ENCODE results near the gene CFAP251.

Gene CFAP251

DNA sequence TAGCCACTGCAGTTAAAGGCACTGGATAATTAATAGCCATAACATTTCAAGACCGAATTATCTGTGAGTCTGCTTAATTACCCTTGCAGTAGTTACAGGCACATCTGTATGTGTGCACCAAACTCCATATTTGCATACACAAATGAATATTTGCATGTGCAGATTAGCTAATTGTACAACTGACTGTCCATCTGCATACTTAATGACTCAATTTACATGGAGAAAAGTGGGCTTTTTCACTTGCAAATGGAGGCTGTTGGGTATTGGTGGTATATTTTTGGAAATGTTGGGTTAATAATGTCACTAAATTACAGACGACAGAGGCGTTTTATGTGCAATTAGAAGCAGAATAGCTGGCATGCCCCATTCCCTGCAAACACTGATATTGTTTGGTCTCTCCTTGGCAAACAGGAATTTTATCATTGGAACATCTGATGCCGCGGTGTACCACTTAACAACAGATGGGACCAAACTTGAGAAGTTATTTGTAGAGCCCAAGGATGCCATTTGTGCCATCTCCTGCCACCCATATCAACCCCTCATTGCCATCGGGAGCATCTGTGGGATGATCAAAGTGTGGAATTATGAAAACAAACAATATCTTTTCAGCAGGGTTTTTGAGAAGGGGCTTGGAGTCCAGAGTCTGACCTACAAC lies 39.6 kb downstream of the CFAP251 start:
- H3K4me3 ChIP-seq (ENCODE audit: insufficient read length, low read depth): no peak overlapping the region

DNA sequence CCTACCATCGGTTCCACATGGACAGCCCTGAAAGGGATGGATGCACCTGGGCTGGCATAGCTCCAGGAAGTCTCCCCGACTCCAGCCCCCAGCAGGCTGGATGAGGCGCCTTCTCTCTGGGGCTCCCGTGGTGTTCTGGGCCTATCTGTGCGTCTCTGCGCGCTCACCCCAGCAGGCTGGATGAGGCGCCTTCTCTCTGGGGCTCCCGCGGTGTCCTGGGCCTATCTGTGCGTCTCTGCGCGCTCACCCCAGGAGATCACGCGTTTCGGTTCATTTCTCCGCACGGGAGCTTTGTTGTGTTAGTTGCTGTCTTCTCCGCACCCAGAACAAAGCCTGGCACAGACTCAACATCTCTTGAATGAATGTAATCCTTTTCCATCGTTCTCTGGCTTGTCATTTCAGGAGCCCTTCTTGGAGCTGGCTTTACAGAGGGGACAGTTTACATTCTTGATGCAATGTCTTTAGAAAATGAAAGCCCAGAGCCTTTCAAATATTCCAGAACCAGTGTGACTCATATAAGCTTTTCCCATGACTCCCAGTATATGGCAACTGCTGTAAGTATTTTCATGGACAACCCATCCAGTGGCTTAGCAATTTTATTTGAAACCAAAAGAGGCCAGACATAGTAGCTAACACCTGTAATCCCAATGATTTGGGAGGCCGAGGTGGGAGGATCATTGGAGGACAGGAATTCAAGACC lies 40.3 kb downstream of the CFAP251 start:
- H3K4me3 ChIP-seq (ENCODE audit: insufficient read length, low read depth): no peak overlapping the region
- no peak overlapping the region for H3K9ac ChIP-seq (ENCODE audit: insufficient read length, low read depth)
- no peaks in the 10 kb centered on the region for H3K9me3 ChIP-seq (ENCODE audit: insufficient read depth, low read length)
- DNase-seq (ENCODE audit: low read depth, low spot score): no peak
- no peaks in the 10 kb centered on the region for H3K27me3 ChIP-seq (ENCODE audit: insufficient read depth, insufficient read length)
- H3K4me1 ChIP-seq (ENCODE audit: insufficient read depth, insufficient read length): no peaks in the 10 kb centered on the region
- TF ChIP-seq SUZ12 (IDR thresholded peaks at IDR 0.05; ENCODE audit: extremely low read depth, insufficient read depth, insufficient read length) (no peak), ZNF274 (IDR thresholded peaks at IDR 0.05; ENCODE audit: low read depth, low read length) (no peak), YY1 (IDR thresholded peaks at IDR 0.05; ENCODE audit: insufficient read depth, insufficient read length) (no peak)
- peaks cover 17% of the 10 kb centered on the region for H3K36me3 ChIP-seq (ENCODE audit: insufficient read depth, insufficient read length, low read length)

More for the DNA sequence above, 39.6 kb downstream of the CFAP251 start:
- DNase-seq (ENCODE audit: low read depth, low spot score): no peak
- TF ChIP-seq YY1 (IDR thresholded peaks at IDR 0.05; ENCODE audit: insufficient read depth, insufficient read length) (no peak), ZNF274 (IDR thresholded peaks at IDR 0.05; ENCODE audit: low read depth, low read length) (no peak)
- no peak overlapping the region for H3K9ac ChIP-seq (ENCODE audit: insufficient read length, low read depth)
- no peaks in the 10 kb centered on the region for H3K9me3 ChIP-seq (ENCODE audit: insufficient read depth, low read length)
- H3K27me3 ChIP-seq (ENCODE audit: insufficient read depth, insufficient read length): no peaks in the 10 kb centered on the region
- H3K36me3 ChIP-seq (ENCODE audit: insufficient read depth, insufficient read length, low read length): peaks cover 12% of the 10 kb centered on the region
- H3K4me1 ChIP-seq (ENCODE audit: insufficient read depth, insufficient read length): no peaks in the 10 kb centered on the region

GRCh38 chr12:121960541-121960940 lies 42.1 kb downstream of the CFAP251 start:
- Histone ChIP-seq H3K9ac (ENCODE audit: insufficient read length, low read depth) (no peak overlapping the region), H3K9me3 (ENCODE audit: insufficient read depth, low read length) (no peaks in the 10 kb centered on the region), H3K36me3 (ENCODE audit: insufficient read depth, insufficient read length, low read length) (peaks cover 18% of the 10 kb centered on the region), H3K4me1 (ENCODE audit: insufficient read depth, insufficient read length) (no peaks in the 10 kb centered on the region), H3K27me3 (ENCODE audit: insufficient read depth, insufficient read length) (no peaks in the 10 kb centered on the region), H3K4me3 (ENCODE audit: insufficient read length, low read depth) (no peak overlapping the region)
- no peak for TF ChIP-seq ZNF274 (IDR thresholded peaks at IDR 0.05; ENCODE audit: low read depth, low read length)
- no peak for TF ChIP-seq SUZ12 (IDR thresholded peaks at IDR 0.05; ENCODE audit: extremely low read depth, insufficient read depth, insufficient read length)
- no peak for TF ChIP-seq YY1 (IDR thresholded peaks at IDR 0.05; ENCODE audit: insufficient read depth, insufficient read length)
- no peak for DNase-seq (ENCODE audit: low read depth, low spot score)

DNA sequence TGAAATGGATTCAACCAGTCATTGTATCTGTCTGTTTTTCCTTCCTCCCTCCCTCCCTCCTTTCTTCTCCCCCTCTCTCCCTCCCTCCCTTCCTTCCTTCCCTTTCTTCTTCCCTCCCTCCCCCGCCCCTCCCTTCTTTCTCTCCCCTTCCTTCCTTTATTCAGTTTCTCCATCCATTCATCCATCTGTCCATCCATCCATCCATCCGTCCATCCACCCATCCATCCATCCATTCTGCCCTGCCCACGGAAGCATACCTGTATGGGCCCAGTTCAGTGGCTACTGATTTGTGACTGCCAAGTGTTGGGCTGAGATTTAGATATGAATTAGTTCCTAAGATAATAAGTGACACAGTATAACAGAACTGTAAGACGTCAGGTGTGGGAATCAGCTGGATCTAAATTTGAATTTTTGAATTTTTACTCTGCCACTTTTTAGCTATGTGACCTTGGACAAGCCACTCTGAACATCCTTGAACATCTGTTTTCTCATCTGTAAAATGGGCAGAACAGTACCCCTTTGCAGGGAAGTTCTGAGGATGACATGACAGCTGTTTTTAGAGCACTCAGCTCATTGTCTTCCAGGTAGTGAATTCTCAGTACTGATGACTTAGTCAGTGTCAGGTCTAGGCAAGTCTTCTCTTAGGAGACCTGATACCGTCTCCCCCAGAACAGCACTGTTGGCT lies 42.9 kb downstream of the CFAP251 start:
- no peak for DNase-seq (ENCODE audit: low read depth, low spot score)
- Histone ChIP-seq H3K9me3 (ENCODE audit: insufficient read depth, low read length) (no peaks in the 10 kb centered on the region), H3K4me3 (ENCODE audit: insufficient read length, low read depth) (no peak overlapping the region), H3K4me1 (ENCODE audit: insufficient read depth, insufficient read length) (no peaks in the 10 kb centered on the region), H3K27me3 (ENCODE audit: insufficient read depth, insufficient read length) (no peaks in the 10 kb centered on the region), H3K36me3 (ENCODE audit: insufficient read depth, insufficient read length, low read length) (peaks cover 18% of the 10 kb centered on the region), H3K9ac (ENCODE audit: insufficient read length, low read depth) (no peak overlapping the region)
- TF ChIP-seq YY1 (IDR thresholded peaks at IDR 0.05; ENCODE audit: insufficient read depth, insufficient read length): no peak
- no peak for TF ChIP-seq ZNF274 (IDR thresholded peaks at IDR 0.05; ENCODE audit: low read depth, low read length)
- no peak for TF ChIP-seq SUZ12 (IDR thresholded peaks at IDR 0.05; ENCODE audit: extremely low read depth, insufficient read depth, insufficient read length)

GRCh38 chr12:121963341-121964018 lies 45.1 kb downstream of the CFAP251 start:
- H3K9ac ChIP-seq (ENCODE audit: insufficient read length, low read depth): no peak overlapping the region
- H3K4me1 ChIP-seq (ENCODE audit: insufficient read depth, insufficient read length): no peaks in the 10 kb centered on the region
- no peak overlapping the region for H3K4me3 ChIP-seq (ENCODE audit: insufficient read length, low read depth)
- TF ChIP-seq SUZ12 (IDR thresholded peaks at IDR 0.05; ENCODE audit: extremely low read depth, insufficient read depth, insufficient read length) (no peak), ZNF274 (IDR thresholded peaks at IDR 0.05; ENCODE audit: low read depth, low read length) (no peak), YY1 (IDR thresholded peaks at IDR 0.05; ENCODE audit: insufficient read depth, insufficient read length) (no peak)
- H3K27me3 ChIP-seq (ENCODE audit: insufficient read depth, insufficient read length): no peaks in the 10 kb centered on the region
- H3K36me3 ChIP-seq (ENCODE audit: insufficient read depth, insufficient read length, low read length): peaks cover 29% of the 10 kb centered on the region
- no peaks in the 10 kb centered on the region for H3K9me3 ChIP-seq (ENCODE audit: insufficient read depth, low read length)
- no peak for DNase-seq (ENCODE audit: low read depth, low spot score)

GRCh38 chr12:121964813-121965643 lies 46.6 kb downstream of the CFAP251 start:
- TF ChIP-seq ZNF274 (IDR thresholded peaks at IDR 0.05; ENCODE audit: low read depth, low read length): no peak
- no peak for TF ChIP-seq SUZ12 (IDR thresholded peaks at IDR 0.05; ENCODE audit: extremely low read depth, insufficient read depth, insufficient read length)
- TF ChIP-seq YY1 (IDR thresholded peaks at IDR 0.05; ENCODE audit: insufficient read depth, insufficient read length): no peak
- DNase-seq (ENCODE audit: low read depth, low spot score): no peak
- Histone ChIP-seq H3K9me3 (ENCODE audit: insufficient read depth, low read length) (no peaks in the 10 kb centered on the region), H3K4me3 (ENCODE audit: insufficient read length, low read depth) (no peak overlapping the region), H3K4me1 (ENCODE audit: insufficient read depth, insufficient read length) (no peaks in the 10 kb centered on the region), H3K27me3 (ENCODE audit: insufficient read depth, insufficient read length) (no peaks in the 10 kb centered on the region), H3K9ac (ENCODE audit: insufficient read length, low read depth) (no peak overlapping the region), H3K36me3 (ENCODE audit: insufficient read depth, insufficient read length, low read length) (peaks cover 36% of the 10 kb centered on the region)
